Activated CD4-positive, alpha-beta memory T cell treated with anti-CD3 and anti-CD28 coated beads for 36 hours (primary cell): ENCODE results near the gene CTNNA3. TPM values are rescaled to one million over a fixed set of nuclear protein-coding genes. Genes with fewer than 3 reads are reported as not detected.

Source experiments
- CTCF ChIA-PET: fragments of 350-600 bp; sonication (Branson Sonifier 250); formaldehyde crosslinking; loops from one replicate; lab custom pipeline; 2021; ENCODE audit warnings: antibody characterized with exemption, inconsistent platforms; lab: Charles Lee
- POLR2A ChIA-PET: fragments of 350-600 bp; sonication (Branson Sonifier 250); formaldehyde crosslinking; loops from one replicate; lab custom pipeline; 2021; ENCODE audit warnings: antibody characterized with exemption; lab: Charles Lee
- DNase-seq: peaks from one replicate; pipeline ENCODE4 v3.0.0-alpha.2; 2020
- H3K27ac Mint-ChIP-seq: one replicate; pipeline ENCODE4 v1.8.0; 2021; ENCODE audit warnings: mixed read lengths
- H3K27me3 Mint-ChIP-seq: one replicate; pipeline ENCODE4 v1.8.0; 2021; ENCODE audit warnings: mixed read lengths
- H3K36me3 Mint-ChIP-seq: one replicate; pipeline ENCODE4 v1.8.0; 2021; ENCODE audit warnings: mixed read lengths
- H3K4me1 Mint-ChIP-seq: one replicate; pipeline ENCODE4 v1.8.0; 2021; ENCODE audit warnings: low read depth, mixed read lengths
- H3K4me3 Mint-ChIP-seq: one replicate; pipeline ENCODE4 v1.8.0; 2021; ENCODE audit warnings: mild to moderate bottlenecking, mixed read lengths
- H3K9me3 Mint-ChIP-seq: one replicate; pipeline ENCODE4 v1.8.0; 2021; ENCODE audit warnings: mixed read lengths
- intact Hi-C: fragments of 100-400 bp; cut with micrococcal nuclease; formaldehyde crosslinking; loops from one replicate; pipeline ENCODE4 v1.15.1; 2023
- total RNA-seq, 2 experiments: library from RNA; stranded (reverse); gene quantifications; one replicate each; pipeline ENCODE4 v1.2.3, GENCODE V29; 2021

CTNNA3 gene
- total RNA-seq, 2 experiments from 2014 or later, result not detected

DNA sequence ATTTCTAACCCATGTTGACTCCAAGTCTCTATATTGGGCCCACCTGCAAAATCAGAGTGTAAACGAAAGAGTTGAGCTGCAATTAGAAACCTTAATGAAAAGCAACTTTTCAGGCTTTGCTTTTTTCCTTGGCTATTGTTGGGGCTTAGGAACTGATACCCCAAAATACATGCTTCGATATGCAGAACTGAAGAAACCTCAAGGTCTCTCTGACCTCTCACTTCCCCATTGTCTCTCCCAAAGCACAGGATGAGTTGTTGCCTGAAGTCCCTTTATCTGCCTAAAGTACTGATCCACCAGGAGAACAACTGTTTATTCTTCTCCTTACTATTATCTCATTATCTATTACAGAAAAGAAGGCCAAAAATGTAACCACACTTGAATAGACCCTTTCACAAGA is 1436.2 kb downstream of the CTNNA3 start:
- Mint-ChIP-seq H3K4me3 (no peak overlapping the region), H3K9me3 (no peaks in the 10 kb centered on the region), H3K4me1 (no peaks in the 10 kb centered on the region), H3K36me3 (no peaks in the 10 kb centered on the region), H3K27ac (no peak overlapping the region), H3K27me3 (no peaks in the 10 kb centered on the region)
- intact Hi-C loops, result no loop called here
- DNase-seq, result no peak
- ChIA-PET CTCF (no interaction called here), POLR2A (no interaction called here)

DNA sequence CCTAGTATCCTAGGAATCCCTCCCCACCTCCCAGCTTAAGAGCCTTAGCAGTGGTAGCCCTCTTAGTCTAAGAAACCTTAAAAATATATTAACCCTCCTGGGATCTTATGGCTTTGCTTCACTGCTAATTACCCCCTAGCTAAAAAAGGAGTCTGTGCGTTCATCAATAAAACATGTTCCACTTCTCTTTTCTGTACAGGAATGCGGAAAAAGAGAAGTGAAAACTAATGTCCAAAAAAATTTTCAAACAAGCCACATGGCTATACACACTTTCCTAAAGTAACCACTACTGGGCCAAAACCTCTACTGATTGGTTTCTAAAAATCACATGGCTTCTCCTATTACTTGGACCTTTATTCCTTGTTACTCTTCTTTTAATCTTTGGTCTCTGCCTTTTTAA is 1437.3 kb downstream of the CTNNA3 start:
- ChIA-PET CTCF (no interaction called here), POLR2A (no interaction called here)
- no peaks in the 10 kb centered on the region for H3K36me3 Mint-ChIP-seq
- H3K4me1 Mint-ChIP-seq, result no peaks in the 10 kb centered on the region
- no peak overlapping the region for H3K4me3 Mint-ChIP-seq
- no peaks in the 10 kb centered on the region for H3K27me3 Mint-ChIP-seq
- intact Hi-C loops, result no loop called here
- DNase-seq, result no peak
- no peaks in the 10 kb centered on the region for H3K9me3 Mint-ChIP-seq
- H3K27ac Mint-ChIP-seq, result no peak overlapping the region

- Mint-ChIP-seq H3K27me3 (no peaks in the 10 kb centered on the region), H3K4me1 (no peaks in the 10 kb centered on the region), H3K9me3 (no peaks in the 10 kb centered on the region), H3K4me3 (no peak overlapping the region), H3K36me3 (no peaks in the 10 kb centered on the region), H3K27ac (no peak overlapping the region)
- no peak for DNase-seq
- ChIA-PET CTCF (no interaction called here), POLR2A (no interaction called here)
- intact Hi-C loops, result no loop called here
Observed at GRCh38 chr10:66257801-66258200, 1438.2 kb downstream of the CTNNA3 start.

- Mint-ChIP-seq H3K4me1 (no peaks in the 10 kb centered on the region), H3K36me3 (no peaks in the 10 kb centered on the region), H3K4me3 (no peak overlapping the region), H3K27ac (no peak overlapping the region), H3K27me3 (no peaks in the 10 kb centered on the region), H3K9me3 (peaks cover 11% of the 10 kb centered on the region)
- intact Hi-C loops, result no loop called here
- no peak for DNase-seq
- CTCF ChIA-PET, result no interaction called here
- POLR2A ChIA-PET, result no interaction called here
Observed at GRCh38 chr10:66252986-66253385, 1443.0 kb downstream of the CTNNA3 start.

GRCh38 chr10:66246177-66246576 is 1449.8 kb downstream of the CTNNA3 start:
- no peak for DNase-seq
- H3K36me3 Mint-ChIP-seq, result no peaks in the 10 kb centered on the region
- POLR2A ChIA-PET, result no interaction called here
- H3K4me3 Mint-ChIP-seq, result no peak overlapping the region
- H3K27me3 Mint-ChIP-seq, result no peaks in the 10 kb centered on the region
- intact Hi-C loops, result no loop called here
- peaks cover 20% of the 10 kb centered on the region for H3K9me3 Mint-ChIP-seq
- H3K4me1 Mint-ChIP-seq, result no peaks in the 10 kb centered on the region
- CTCF ChIA-PET, result no interaction called here
- H3K27ac Mint-ChIP-seq, result no peak overlapping the region

- Mint-ChIP-seq H3K9me3 (peaks cover 20% of the 10 kb centered on the region), H3K36me3 (no peaks in the 10 kb centered on the region), H3K4me3 (no peak overlapping the region), H3K27ac (no peak overlapping the region), H3K27me3 (no peaks in the 10 kb centered on the region), H3K4me1 (no peaks in the 10 kb centered on the region)
- CTCF ChIA-PET, result no interaction called here
- POLR2A ChIA-PET, result no interaction called here
- DNase-seq, result no peak
- intact Hi-C loops, result no loop called here
Observed at GRCh38 chr10:66244953-66245352, 1451.0 kb downstream of the CTNNA3 start.

DNA sequence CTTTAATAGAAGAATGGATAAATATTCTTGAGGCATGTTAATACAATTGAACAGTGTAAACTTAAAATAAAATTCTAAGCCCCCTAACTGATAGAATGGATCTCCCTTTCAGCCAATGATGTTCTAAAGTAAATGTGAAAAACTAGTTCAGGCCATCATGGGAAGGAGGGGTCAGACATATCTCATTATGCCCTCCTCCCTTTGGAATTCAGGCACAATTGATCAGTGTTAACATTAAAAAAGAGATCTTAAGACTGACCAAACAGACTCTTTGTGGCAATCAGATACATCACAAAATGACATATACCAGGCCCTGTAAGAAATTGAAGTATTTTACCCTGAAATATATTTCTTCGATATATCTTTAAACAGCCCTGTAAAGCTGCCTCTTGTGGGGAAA is 1453.1 kb downstream of the CTNNA3 start:
- intact Hi-C loops, result no loop called here
- CTCF ChIA-PET, result no interaction called here
- Mint-ChIP-seq H3K4me3 (no peak overlapping the region), H3K27ac (no peak overlapping the region), H3K36me3 (no peaks in the 10 kb centered on the region), H3K4me1 (no peaks in the 10 kb centered on the region), H3K27me3 (no peaks in the 10 kb centered on the region), H3K9me3 (peaks cover 9% of the 10 kb centered on the region)
- no peak for DNase-seq
- POLR2A ChIA-PET, result no interaction called here

- intact Hi-C loops, result no loop called here
- H3K9me3 Mint-ChIP-seq, result no peaks in the 10 kb centered on the region
- no peaks in the 10 kb centered on the region for H3K4me1 Mint-ChIP-seq
- no peaks in the 10 kb centered on the region for H3K27me3 Mint-ChIP-seq
- no peak for DNase-seq
- CTCF ChIA-PET, result no interaction called here
- H3K4me3 Mint-ChIP-seq, result no peak overlapping the region
- H3K27ac Mint-ChIP-seq, result no peak overlapping the region
- no peaks in the 10 kb centered on the region for H3K36me3 Mint-ChIP-seq
- POLR2A ChIA-PET, result no interaction called here
Observed at GRCh38 chr10:66239062-66239461, 1456.9 kb downstream of the CTNNA3 start.

GRCh38 chr10:66238343-66238742 is 1457.7 kb downstream of the CTNNA3 start:
- DNase-seq, result no peak
- intact Hi-C loops, result no loop called here
- H3K9me3 Mint-ChIP-seq, result no peaks in the 10 kb centered on the region
- POLR2A ChIA-PET, result no interaction called here
- no peaks in the 10 kb centered on the region for H3K36me3 Mint-ChIP-seq
- H3K4me3 Mint-ChIP-seq, result no peak overlapping the region
- H3K27me3 Mint-ChIP-seq, result no peaks in the 10 kb centered on the region
- no peaks in the 10 kb centered on the region for H3K4me1 Mint-ChIP-seq
- no peak overlapping the region for H3K27ac Mint-ChIP-seq
- CTCF ChIA-PET, result no interaction called here

GRCh38 chr10:66234872-66235271 is 1461.1 kb downstream of the CTNNA3 start:
- no peaks in the 10 kb centered on the region for H3K4me1 Mint-ChIP-seq
- H3K4me3 Mint-ChIP-seq, result no peak overlapping the region
- H3K36me3 Mint-ChIP-seq, result no peaks in the 10 kb centered on the region

GRCh38 chr10:66228887-66229286 is 1467.1 kb downstream of the CTNNA3 start:
- ChIA-PET POLR2A (no interaction called here), CTCF (no interaction called here)
- DNase-seq, result no peak
- Mint-ChIP-seq H3K4me3 (no peak overlapping the region), H3K4me1 (no peaks in the 10 kb centered on the region), H3K27ac (no peak overlapping the region), H3K9me3 (peaks cover 29% of the 10 kb centered on the region), H3K27me3 (no peaks in the 10 kb centered on the region), H3K36me3 (peaks cover 2% of the 10 kb centered on the region)
- intact Hi-C loops, result no loop called here

More at GRCh38 chr10:66234872-66235271, 1461.1 kb downstream of the CTNNA3 start:
- no peak for DNase-seq
- Mint-ChIP-seq H3K27ac (no peak overlapping the region), H3K9me3 (peaks cover 11% of the 10 kb centered on the region), H3K27me3 (no peaks in the 10 kb centered on the region)
- ChIA-PET POLR2A (no interaction called here), CTCF (no interaction called here)
- intact Hi-C loops, result no loop called here

- Mint-ChIP-seq H3K4me1 (peaks cover 5% of the 10 kb centered on the region), H3K27ac (no peak overlapping the region), H3K9me3 (peaks cover 6% of the 10 kb centered on the region), H3K27me3 (no peaks in the 10 kb centered on the region), H3K36me3 (no peaks in the 10 kb centered on the region), H3K4me3 (no peak overlapping the region)
- POLR2A ChIA-PET, result no interaction called here
- CTCF ChIA-PET, result no interaction called here
- no peak for DNase-seq
- intact Hi-C loops, result no loop called here
Observed at GRCh38 chr10:66223656-66224055, 1472.3 kb downstream of the CTNNA3 start.

- Mint-ChIP-seq H3K27me3 (no peaks in the 10 kb centered on the region), H3K27ac (no peak overlapping the region), H3K36me3 (no peaks in the 10 kb centered on the region), H3K9me3 (peaks cover 10% of the 10 kb centered on the region), H3K4me3 (no peak overlapping the region), H3K4me1 (peaks cover 11% of the 10 kb centered on the region)
- ChIA-PET CTCF (interaction anchor here (0.7 kb wide), 1 partner anchor 756 kb away, joined by 3 read pairs; no protein-coding TSS in a partner anchor), POLR2A (no interaction called here)
- DNase-seq, result no peak
- intact Hi-C loops, result no loop called here
Observed at GRCh38 chr10:66222462-66223046, 1473.4 kb downstream of the CTNNA3 start.
